Measurements from ENCODE around the gene MGST2.

The MGST2 gene

DNA sequence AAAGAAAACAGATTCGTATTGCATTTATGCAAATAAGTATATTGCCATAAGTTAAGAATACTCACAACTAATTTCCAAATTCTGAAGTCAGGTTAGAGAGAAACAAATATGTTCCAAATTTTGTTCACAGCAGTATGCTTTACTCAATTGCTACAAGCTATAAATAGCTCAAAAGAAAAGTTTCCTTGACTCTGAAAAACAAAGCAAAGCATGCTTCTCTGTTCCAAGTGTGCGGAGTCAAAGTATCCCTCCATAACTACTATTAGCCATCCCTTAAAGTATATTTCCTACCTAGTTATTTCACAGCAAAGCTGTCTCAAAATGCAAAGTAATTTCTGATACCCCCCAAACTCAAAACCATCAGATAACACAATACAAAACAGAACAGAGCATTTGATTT is 47.3 kb downstream of the MGST2 start:
- FAIRE-seq: no peak

DNA sequence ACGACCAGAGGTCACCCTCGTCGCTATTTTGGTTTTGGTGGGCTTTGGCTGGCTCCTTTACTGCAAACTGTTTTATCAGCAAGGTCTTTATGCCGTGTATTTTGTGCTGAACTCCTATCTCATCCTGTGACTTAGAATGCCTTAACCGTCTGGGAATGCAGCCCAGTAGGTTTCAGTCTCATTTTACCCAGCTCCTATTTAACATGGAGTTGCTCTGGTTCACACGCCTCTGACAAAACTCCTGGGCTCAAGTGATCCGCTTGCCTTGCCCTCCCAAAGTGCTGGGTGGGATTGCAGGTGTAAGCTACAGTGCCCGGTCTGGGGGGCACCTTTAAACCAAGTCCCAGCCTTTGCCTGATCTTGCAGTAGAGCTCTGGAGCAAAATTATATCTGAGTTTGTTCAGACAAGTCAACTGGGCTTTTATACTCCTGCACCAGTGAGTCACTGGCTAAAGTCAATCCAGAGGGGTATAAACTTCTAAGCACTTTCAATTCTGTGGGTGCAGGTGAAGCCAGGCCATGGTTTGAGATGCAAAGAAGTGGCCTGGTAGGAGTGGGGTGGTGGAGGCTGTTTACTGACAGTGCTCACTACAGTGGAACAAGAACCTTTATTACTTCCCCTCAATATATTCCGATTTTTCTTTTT is 50.2 kb downstream of the MGST2 start:
- FAIRE-seq: no peak

DNA sequence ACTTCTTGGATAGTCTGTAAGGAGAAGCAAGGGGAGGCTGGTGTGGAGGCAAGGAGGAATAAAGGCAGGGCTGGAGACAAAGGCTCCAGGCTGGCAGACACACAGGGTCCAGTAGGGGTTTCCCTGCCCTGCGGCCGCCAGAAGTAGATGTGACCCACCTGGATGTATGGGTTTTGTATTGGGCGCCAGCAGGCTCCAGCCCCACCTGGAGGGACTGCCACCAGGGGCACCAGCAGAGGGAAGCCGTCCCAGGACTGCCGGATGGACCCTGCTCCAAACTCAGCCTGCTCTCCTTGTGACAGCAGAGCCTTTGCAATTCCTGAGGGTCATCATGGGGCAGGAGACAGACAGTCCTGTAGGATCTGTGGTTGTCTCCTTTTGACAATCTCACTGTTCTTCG is 52.7 kb downstream of the MGST2 start:
- FAIRE-seq: no peak

GRCh38 chr4:139718833-139719232 is 53.2 kb downstream of the MGST2 start:
- FAIRE-seq: no peak

- no peak for FAIRE-seq
Observed at GRCh38 chr4:139719381-139720101, 53.9 kb downstream of the MGST2 start.

DNA sequence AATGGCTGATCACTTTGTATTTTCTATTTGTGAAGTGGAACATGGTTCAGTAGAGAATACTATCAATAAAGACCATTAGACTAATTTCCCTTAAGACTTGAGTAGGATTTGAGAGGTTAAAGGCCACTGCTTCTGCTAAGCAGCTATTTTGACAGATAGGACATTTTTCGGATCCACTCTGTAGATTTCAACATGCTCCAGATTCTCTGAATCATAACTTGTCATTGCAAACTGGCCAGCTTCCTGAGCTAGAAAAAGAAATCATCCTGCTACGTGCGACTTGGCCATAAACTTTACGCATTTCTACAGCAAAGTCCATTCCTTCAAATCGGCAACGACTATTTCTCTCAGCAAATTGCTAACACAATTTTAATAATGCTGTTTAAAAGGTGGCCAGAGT is 55.2 kb downstream of the MGST2 start:
- FAIRE-seq: no peak

- no peak for FAIRE-seq
Observed at GRCh38 chr4:139721789-139722188, 56.2 kb downstream of the MGST2 start.

GRCh38 chr4:139725236-139725635 is 59.6 kb downstream of the MGST2 start:
- FAIRE-seq: no peak

DNA sequence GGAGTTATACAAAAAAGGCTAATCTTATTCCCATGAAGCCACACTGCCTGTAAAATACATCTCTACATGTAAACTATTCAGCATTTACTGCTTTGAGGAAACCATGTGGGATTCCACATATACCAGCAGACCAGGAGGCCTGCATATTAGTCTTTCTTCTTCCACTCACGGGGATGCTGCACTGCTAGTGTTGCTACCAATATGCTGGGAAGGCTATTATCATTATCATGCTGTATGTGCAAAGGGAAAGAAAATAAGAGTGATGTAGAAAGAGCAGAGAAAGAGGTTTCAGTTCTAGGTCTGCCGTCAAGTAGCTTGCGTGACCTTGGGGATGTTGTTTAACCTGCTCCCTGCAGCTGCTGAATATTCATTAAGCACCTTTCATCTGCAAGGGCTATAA is 61.0 kb downstream of the MGST2 start:
- FAIRE-seq: no peak

GRCh38 chr4:139728146-139728545 is 62.5 kb downstream of the MGST2 start:
- FAIRE-seq: no peak

GRCh38 chr4:139728840-139729239 is 63.2 kb downstream of the MGST2 start:
- no peak for FAIRE-seq

- no peak for FAIRE-seq
Observed at GRCh38 chr4:139732991-139733570, 67.5 kb downstream of the MGST2 start.

GRCh38 chr4:139734201-139734874 is 68.7 kb downstream of the MGST2 start:
- FAIRE-seq: no peak

DNA sequence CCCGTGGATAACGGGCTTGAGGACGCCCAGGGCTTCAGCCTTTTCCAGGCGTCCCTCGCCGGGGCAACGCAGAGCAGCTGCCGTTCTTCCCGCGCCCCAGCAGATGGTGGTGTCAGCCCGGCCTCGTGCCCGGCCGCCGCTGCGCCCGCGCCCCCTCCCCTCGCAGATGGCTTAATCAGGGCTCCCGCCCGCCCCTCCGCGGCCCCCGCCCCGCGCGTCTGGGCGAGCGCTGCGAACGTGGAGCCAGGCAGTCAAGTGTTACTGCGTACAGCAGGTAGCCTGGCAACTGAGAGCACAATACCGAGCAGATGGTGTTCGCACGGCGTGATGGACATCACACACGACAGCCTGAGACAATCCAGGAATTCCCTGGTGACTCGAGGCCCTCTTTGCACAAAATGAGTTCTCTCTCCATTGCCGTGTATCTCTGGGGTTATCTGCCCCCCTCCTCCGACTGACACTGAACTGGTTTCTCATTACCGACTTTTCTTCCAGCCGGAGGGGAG is 69.3 kb downstream of the MGST2 start:
- FAIRE-seq: no peak

DNA sequence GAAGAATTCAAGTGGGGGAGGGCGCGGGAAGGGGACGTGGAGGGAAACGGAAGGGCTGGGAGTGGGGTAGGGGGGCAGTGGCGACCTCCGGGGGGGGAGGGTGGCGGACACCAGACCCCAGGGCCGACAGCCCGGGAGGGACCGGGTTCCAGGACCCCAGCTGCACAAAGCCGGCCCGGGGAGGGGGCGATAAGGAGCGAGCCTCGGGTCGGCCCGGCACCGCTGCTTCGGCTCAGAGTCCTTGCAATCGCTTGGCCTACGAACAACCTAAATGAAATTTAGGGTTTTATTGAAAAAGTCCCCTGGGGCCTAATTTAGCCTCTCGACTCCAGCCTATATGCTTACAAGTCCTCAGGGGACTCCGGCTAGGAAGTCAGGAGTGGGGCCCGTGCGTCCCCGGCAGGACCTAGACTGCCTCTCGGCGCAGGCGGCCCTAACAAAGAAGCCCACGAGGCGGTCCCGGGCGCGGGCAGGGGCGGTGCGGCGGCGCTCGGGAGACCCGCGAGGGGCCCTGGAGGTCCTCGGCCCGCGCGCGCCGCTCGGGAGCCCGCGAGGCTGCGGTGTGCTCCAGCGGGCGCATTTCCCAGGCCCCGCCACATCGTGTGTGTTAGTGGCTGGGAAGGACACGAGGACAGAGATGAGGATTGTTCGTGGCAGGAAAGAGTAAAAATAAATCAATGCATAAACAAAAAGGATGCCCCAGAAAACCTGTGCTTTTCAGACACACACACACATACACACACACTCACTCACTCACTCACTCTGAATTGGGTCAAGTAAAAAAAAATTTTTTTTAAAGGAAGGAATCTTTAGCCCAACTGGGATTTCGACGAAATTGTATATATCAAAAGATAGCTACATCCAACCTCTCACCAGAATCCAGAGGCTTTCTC is 70.0 kb downstream of the MGST2 start:
- FAIRE-seq: no peak

- no peak for FAIRE-seq
Observed at GRCh38 chr4:139736274-139736660, 70.6 kb downstream of the MGST2 start.

GRCh38 chr4:139736661-139737060 is 71.0 kb downstream of the MGST2 start:
- FAIRE-seq: no peak

GRCh38 chr4:139738846-139739613 is 73.4 kb downstream of the MGST2 start:
- no peak for FAIRE-seq

DNA sequence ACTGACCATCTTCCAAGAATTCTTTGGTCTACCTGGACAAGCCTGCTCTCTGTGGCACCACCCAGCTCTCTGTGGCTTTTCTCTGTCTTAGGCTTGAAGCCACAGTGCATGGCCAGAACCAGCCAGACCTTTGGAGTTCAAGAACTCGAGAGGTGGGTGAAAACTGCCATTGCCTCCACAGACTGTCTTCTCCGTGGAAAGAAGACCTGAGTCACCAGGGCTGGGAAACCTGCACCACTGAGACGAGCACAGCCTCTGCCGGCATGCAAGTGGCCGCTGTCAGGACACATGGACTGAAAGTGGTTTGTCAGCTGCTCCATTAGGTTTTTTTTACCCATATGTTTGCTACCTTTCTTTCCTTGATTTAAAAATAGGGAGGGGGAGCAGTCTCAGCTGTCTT is 74.5 kb downstream of the MGST2 start:
- no peak for FAIRE-seq

GRCh38 chr4:139740531-139741041 is 75.0 kb downstream of the MGST2 start:
- FAIRE-seq: no peak

- FAIRE-seq: no peak
Observed at GRCh38 chr4:139743027-139743426, 77.4 kb downstream of the MGST2 start.

GRCh38 chr4:139744232-139744631 is 78.6 kb downstream of the MGST2 start:
- FAIRE-seq: no peak

Measured in TTC549 (cell line).